GM19351 (cell line): Measurements from ENCODE around the gene CD79B.

Experiments
- ATAC-seq: cut with Tn5 transposase; IDR thresholded peaks from one replicate; pipeline ENCODE4 v1.9.1; 2021; ENCODE audit warnings: mild to moderate bottlenecking, moderate library complexity; ENCODE audit not compliant: unreplicated experiment

Gene CD79B

GRCh38 chr17:63954402-63955063, 22.4 kb upstream of the CD79B start:
- ATAC-seq = no peak

- no peak for ATAC-seq
These were observed 19.1 kb upstream of the CD79B start for GRCh38 chr17:63950940-63951907.

GRCh38 chr17:63949576-63950250, 17.6 kb upstream of the CD79B start:
- no peak for ATAC-seq

GRCh38 chr17:63948521-63948920, 16.4 kb upstream of the CD79B start:
- ATAC-seq = no peak

- ATAC-seq = no peak
These were observed 15.7 kb upstream of the CD79B start for GRCh38 chr17:63947711-63948330.

GRCh38 chr17:63946440-63947363, 14.6 kb upstream of the CD79B start:
- ATAC-seq = peak; percentile 83

- peak; percentile 45 for ATAC-seq
These were observed 13.8 kb upstream of the CD79B start for GRCh38 chr17:63945784-63946439.

GRCh38 chr17:63944736-63945499, 12.8 kb upstream of the CD79B start:
- no peak for ATAC-seq

GRCh38 chr17:63943745-63944144, 11.6 kb upstream of the CD79B start:
- no peak for ATAC-seq

- no peak for ATAC-seq
These were observed 10.3 kb upstream of the CD79B start for GRCh38 chr17:63942309-63942985.

- ATAC-seq = no peak
These were observed 9.6 kb upstream of the CD79B start for GRCh38 chr17:63941751-63942150.

GRCh38 chr17:63941162-63941561, 9.0 kb upstream of the CD79B start:
- no peak for ATAC-seq

- no peak for ATAC-seq
These were observed 8.5 kb upstream of the CD79B start for GRCh38 chr17:63940584-63940983.

- no peak for ATAC-seq
These were observed 7.8 kb upstream of the CD79B start for GRCh38 chr17:63939884-63940283.

- ATAC-seq = no peak
These were observed 7.3 kb upstream of the CD79B start for GRCh38 chr17:63939401-63939800.

GRCh38 chr17:63937920-63938319, 5.8 kb upstream of the CD79B start:
- ATAC-seq = no peak

GRCh38 chr17:63937319-63937718, 5.2 kb upstream of the CD79B start:
- no peak for ATAC-seq
